OCI-LY1 (cell line): ENCODE data around the gene BRSK1.

Source experiments
- H2AFZ ChIP-seq: fragments of 200-600 bp; sonication (generic), shearing (Covaris generic); 2 replicates; pipeline ENCODE4 v1.6.0; 2014; ENCODE audit warnings: antibody characterized with exemption, mild to moderate bottlenecking, low read length
- H3F3A ChIP-seq: fragments of 200-600 bp; sonication (generic), shearing (Covaris generic); 2 replicates; pipeline ENCODE4 v1.6.0; 2014; ENCODE audit warnings: mild to moderate bottlenecking, antibody characterized with exemption, low read length, moderate library complexity; ENCODE audit not compliant: insufficient read depth
- H3K27ac ChIP-seq: fragments of 200-600 bp; sonication (generic); 2 replicates; pipeline ENCODE4 v1.5.1; 2014; ENCODE audit warnings: low read length, mixed run types, mild to moderate bottlenecking, low read depth; ENCODE audit not compliant: poor library complexity, severe bottlenecking
- H3K27me3 ChIP-seq: fragments of 200-600 bp; sonication (generic); 2 replicates; pipeline ENCODE4 v1.6.0; 2014; ENCODE audit warnings: antibody characterized with exemption, mild to moderate bottlenecking, low read length, moderate library complexity; ENCODE audit not compliant: insufficient read depth
- H3K36me3 ChIP-seq: fragments of 200-600 bp; sonication (generic); 2 replicates; pipeline ENCODE4 v1.6.1; 2014; ENCODE audit warnings: mild to moderate bottlenecking, antibody characterized with exemption, low read length, moderate library complexity, mixed read lengths; ENCODE audit not compliant: insufficient read depth
- H3K4me1 ChIP-seq: fragments of 200-600 bp; sonication (generic); 2 replicates; pipeline ENCODE4 v1.5.1; 2014; ENCODE audit warnings: mild to moderate bottlenecking, low read length, moderate library complexity; ENCODE audit not compliant: insufficient read depth, severe bottlenecking
- H3K4me2 ChIP-seq: fragments of 200-600 bp; sonication (generic), shearing (Covaris generic); 2 replicates; pipeline ENCODE4 v1.6.1; 2014; ENCODE audit warnings: low read length
- H3K4me3 ChIP-seq: fragments of 200-600 bp; sonication (generic); 2 replicates; pipeline ENCODE4 v1.5.1; 2014; ENCODE audit warnings: low read length, low read depth, mild to moderate bottlenecking, mixed read lengths; ENCODE audit not compliant: poor library complexity, severe bottlenecking
- H3K79me2 ChIP-seq: fragments of 200-600 bp; shearing (Covaris generic); 2 replicates; pipeline ENCODE4 v1.6.1; 2016; ENCODE audit warnings: mixed run types, low read length, mixed read lengths; ENCODE audit not compliant: insufficient read depth
- H3K9ac ChIP-seq: fragments of 200-600 bp; sonication (generic), shearing (Covaris generic); 2 replicates; pipeline ENCODE4 v1.6.1; 2014; ENCODE audit warnings: mild to moderate bottlenecking, low read length, mixed read lengths
- H3K9me2 ChIP-seq: fragments of 200-600 bp; sonication (generic), shearing (Covaris generic); 2 replicates; pipeline ENCODE4 v1.6.1; 2014; ENCODE audit warnings: low read depth, mild to moderate bottlenecking, low read length, mixed read lengths
- H3K9me3 ChIP-seq: fragments of 200-600 bp; shearing (Covaris generic); 2 replicates; pipeline ENCODE4 v1.6.1; 2014; ENCODE audit warnings: low read length, mixed read lengths
- H4K20me1 ChIP-seq: fragments of 200-600 bp; sonication (generic), shearing (Covaris generic); 2 replicates; pipeline ENCODE4 v1.6.0; 2016; ENCODE audit warnings: mild to moderate bottlenecking, low read length; ENCODE audit not compliant: insufficient read depth
- EZH2 ChIP-seq: fragments of 200-600 bp; sonication (generic), shearing (Covaris generic); IDR thresholded peaks from 2 replicates; pipeline ENCODE4 v1.8.0; 2017; ENCODE audit warnings: borderline replicate concordance, mixed run types, mild to moderate bottlenecking, antibody characterized with exemption, low read length, moderate library complexity, mixed read lengths
- TF ChIP-seq, protein P1 (sequence below): fragments of 200-600 bp; sonication (generic), shearing (Covaris generic); IDR thresholded peaks from 2 replicates; pipeline ENCODE4 v1.5.1; 2017; ENCODE audit warnings: mild to moderate bottlenecking, antibody characterized with exemption, low read length, moderate library complexity, mixed read lengths

The BRSK1 gene

DNA sequence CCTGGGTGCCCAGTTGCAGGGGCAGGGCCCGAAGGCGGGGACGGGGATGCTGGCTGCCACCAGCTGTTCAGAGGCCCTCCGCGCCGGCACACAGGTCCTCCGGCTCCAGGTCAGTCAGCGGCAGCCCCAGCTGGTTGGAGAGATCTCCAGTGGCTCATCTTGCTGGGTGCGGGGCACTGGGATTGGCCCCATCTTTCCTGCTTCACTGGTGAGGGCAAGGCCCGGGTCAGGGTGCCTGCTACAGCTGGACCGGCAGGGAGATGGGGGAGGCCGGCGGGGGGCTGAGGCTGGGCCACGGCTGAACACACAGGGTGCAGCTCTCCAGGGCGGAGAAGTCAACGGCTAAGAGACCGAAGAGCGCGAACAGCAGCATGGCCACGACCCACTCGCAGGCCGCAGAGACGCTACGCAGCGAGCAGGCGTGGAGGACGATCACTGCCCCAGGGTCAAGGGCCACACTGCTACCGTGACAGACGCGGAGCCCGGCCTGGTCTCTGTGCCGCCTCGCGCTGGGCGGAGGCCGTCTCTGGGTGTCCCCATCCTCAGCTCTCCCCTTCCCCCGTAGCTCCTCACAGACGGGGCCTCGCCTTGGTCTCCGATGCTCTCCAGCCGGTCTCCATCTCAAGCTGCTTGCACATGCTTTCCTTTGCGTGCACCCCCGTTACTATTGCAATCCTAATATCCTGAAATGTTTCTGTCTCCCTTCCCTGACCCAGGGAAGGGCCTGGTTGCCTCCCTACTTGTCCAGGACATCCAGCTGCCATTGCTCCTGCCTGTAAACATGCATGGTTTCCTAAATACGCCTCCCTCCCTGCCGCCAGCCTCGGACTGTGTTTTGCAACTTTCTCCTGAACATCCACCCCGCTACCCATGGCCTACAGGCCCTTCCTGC lies 29.1 kb downstream of the BRSK1 start:
- Histone ChIP-seq H3K27me3 (no peaks in the 10 kb centered on the region), H2AFZ (no peak overlapping the region), H3K4me1 (peaks cover 18% of the 10 kb centered on the region), H3K79me2 (no peaks in the 10 kb centered on the region), H3K27ac (no peak overlapping the region), H3K4me2 (no peak overlapping the region), H3K36me3 (peaks cover 10% of the 10 kb centered on the region), H3K9me3 (no peaks in the 10 kb centered on the region), H4K20me1 (no peaks in the 10 kb centered on the region), H3F3A (no peaks in the 10 kb centered on the region), H3K9ac (no peak overlapping the region), H3K4me3 (no peak overlapping the region), H3K9me2 (no peaks in the 10 kb centered on the region)
- TF ChIP-seq, protein P1, sequence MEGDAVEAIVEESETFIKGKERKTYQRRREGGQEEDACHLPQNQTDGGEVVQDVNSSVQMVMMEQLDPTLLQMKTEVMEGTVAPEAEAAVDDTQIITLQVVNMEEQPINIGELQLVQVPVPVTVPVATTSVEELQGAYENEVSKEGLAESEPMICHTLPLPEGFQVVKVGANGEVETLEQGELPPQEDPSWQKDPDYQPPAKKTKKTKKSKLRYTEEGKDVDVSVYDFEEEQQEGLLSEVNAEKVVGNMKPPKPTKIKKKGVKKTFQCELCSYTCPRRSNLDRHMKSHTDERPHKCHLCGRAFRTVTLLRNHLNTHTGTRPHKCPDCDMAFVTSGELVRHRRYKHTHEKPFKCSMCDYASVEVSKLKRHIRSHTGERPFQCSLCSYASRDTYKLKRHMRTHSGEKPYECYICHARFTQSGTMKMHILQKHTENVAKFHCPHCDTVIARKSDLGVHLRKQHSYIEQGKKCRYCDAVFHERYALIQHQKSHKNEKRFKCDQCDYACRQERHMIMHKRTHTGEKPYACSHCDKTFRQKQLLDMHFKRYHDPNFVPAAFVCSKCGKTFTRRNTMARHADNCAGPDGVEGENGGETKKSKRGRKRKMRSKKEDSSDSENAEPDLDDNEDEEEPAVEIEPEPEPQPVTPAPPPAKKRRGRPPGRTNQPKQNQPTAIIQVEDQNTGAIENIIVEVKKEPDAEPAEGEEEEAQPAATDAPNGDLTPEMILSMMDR, result no peak
- TF ChIP-seq EZH2, result no peak

- Histone ChIP-seq H3K4me3 (no peak overlapping the region), H3K9me2 (no peaks in the 10 kb centered on the region), H3K9me3 (no peaks in the 10 kb centered on the region), H2AFZ (no peak overlapping the region), H3K27ac (no peak overlapping the region), H4K20me1 (no peaks in the 10 kb centered on the region), H3F3A (no peaks in the 10 kb centered on the region), H3K4me1 (peaks cover 12% of the 10 kb centered on the region), H3K9ac (no peak overlapping the region), H3K27me3 (no peaks in the 10 kb centered on the region), H3K79me2 (no peaks in the 10 kb centered on the region), H3K4me2 (no peak overlapping the region), H3K36me3 (peaks cover 4% of the 10 kb centered on the region)
- no peak for TF ChIP-seq EZH2
- TF ChIP-seq, protein P1, result no peak
These were observed 30.6 kb downstream of the BRSK1 start for GRCh38 chr19:55314396-55314795.

DNA sequence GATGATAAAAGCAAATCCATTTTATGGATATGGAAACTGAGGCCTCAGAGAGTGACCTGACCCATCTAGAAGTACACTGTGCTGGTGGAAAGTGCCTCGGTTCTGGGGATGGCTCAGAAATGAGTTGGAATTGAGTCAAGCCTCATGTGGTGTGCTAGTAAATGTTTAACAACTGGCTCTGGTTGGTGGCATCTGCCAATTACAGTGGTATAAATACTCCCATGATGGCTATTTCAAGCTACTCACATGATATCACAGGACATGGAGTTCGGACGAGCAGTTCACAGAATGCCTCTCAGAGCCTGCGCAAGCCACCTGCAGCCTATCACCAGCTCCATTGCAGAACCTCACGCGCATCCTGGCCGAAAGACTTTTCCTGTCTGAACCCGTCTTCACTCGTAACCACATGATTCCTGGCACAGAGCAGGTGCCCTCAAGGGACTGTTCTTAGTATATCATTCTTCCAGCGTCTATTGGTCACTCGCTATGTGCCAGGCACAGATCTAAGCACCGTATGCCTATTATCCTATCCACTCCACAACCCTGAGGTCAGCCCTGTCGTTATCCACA lies 32.2 kb downstream of the BRSK1 start:
- Histone ChIP-seq H3K4me3 (no peak overlapping the region), H2AFZ (no peak overlapping the region), H3K79me2 (no peaks in the 10 kb centered on the region), H3K9me2 (no peaks in the 10 kb centered on the region), H3K9me3 (no peaks in the 10 kb centered on the region), H4K20me1 (no peaks in the 10 kb centered on the region), H3K4me2 (no peak overlapping the region), H3K36me3 (no peaks in the 10 kb centered on the region), H3K9ac (no peak overlapping the region), H3K27me3 (peaks cover 5% of the 10 kb centered on the region; the same call in 1 of the 2 replicates), H3K4me1 (peaks cover 5% of the 10 kb centered on the region), H3F3A (no peaks in the 10 kb centered on the region), H3K27ac (no peak overlapping the region)
- no peak for TF ChIP-seq EZH2
